Endothelial cell of umbilical vein (primary cell): ENCODE data around the gene CCNH. TPM values are rescaled to one million over a fixed set of nuclear protein-coding genes. Genes with fewer than 3 reads are reported as not detected.

Experiments
- BruUV-seq: library from RNA; stranded (reverse); fragments of 400-500 nt; replicated peaks from 2 replicates; lab custom pipeline; 2021; lab: Mats Ljungman, UMichigan
- CTCF ChIA-PET: fragments of 300-600, 350-600 bp; sonication (Branson Sonifier 250); formaldehyde crosslinking; loops from one replicate; lab custom pipeline; 2021; ENCODE audit warnings: antibody characterized with exemption, inconsistent platforms; lab: Charles Lee
- POLR2A ChIA-PET: fragments of 300-600, 350-600 bp; sonication (Branson Sonifier 250); formaldehyde crosslinking; loops from one replicate; lab custom pipeline; 2021; ENCODE audit warnings: antibody characterized with exemption, inconsistent platforms; lab: Charles Lee
- DNase-seq: peaks from one replicate; pipeline ENCODE4 v3.0.0-alpha.2; 2011; ENCODE audit warnings: low read depth, low spot score
- FAIRE-seq: peaks from 2 replicates; lab custom pipeline; 2011; peaks lifted over from hg19 to GRCh38; lab: Jason Lieb, UNC
- H2AFZ ChIP-seq: 2 replicates; pipeline ENCODE4 v1.6.0; 2012; ENCODE audit warnings: low read depth, low read length, control low read depth, inconsistent platforms
- H3K27ac ChIP-seq: 2 replicates; pipeline ENCODE4 v1.5.1; 2011; ENCODE audit warnings: low read depth, mild to moderate bottlenecking, control low read depth, low read length, moderate library complexity; ENCODE audit not compliant: insufficient read depth
- H3K27me3 ChIP-seq, 2 experiments: 2 replicates each; pipeline versions ENCODE4 v1.6.0 to v1.6.1; 2011; ENCODE audit warnings: low read length in 2 of 2, mixed read lengths in 1 of 2; ENCODE audit not compliant: control insufficient read depth in 2 of 2, insufficient read depth in 2 of 2
- H3K36me3 ChIP-seq, 2 experiments: 2 replicates in 1 of 2; 3 replicates in 1 of 2; pipeline ENCODE4 v1.5.1; 2011; ENCODE audit warnings: low read length in 2 of 2, mild to moderate bottlenecking in 1 of 2, moderate library complexity in 1 of 2; ENCODE audit not compliant: control insufficient read depth in 2 of 2, insufficient read depth in 2 of 2; ENCODE audit errors: extremely low read depth in 1 of 2
- H3K4me1 ChIP-seq: 3 replicates; pipeline ENCODE4 v1.5.1; 2011; ENCODE audit warnings: mild to moderate bottlenecking, low read length; ENCODE audit not compliant: control insufficient read depth, insufficient read depth; ENCODE audit errors: extremely low read depth
- H3K4me2 ChIP-seq: 2 replicates; pipeline ENCODE4 v1.6.1; 2011; ENCODE audit warnings: low read length, control low read depth, mixed read lengths; ENCODE audit not compliant: insufficient read depth
- H3K4me3 ChIP-seq, 3 experiments: fragments of 200-600 bp in 1 of 3; sonication (generic), shearing (Covaris generic) in 1 of 3; replicated peaks in 1 of 3; 2 replicates each; pipeline ENCODE4 v1.5.1; 2011 to 2016; ENCODE audit warnings: control low read depth in 3 of 3, low read length in 3 of 3, mild to moderate bottlenecking in 2 of 3, inconsistent platforms in 1 of 3, low read depth in 1 of 3, moderate library complexity in 1 of 3; ENCODE audit not compliant: insufficient read depth in 1 of 3
- H3K79me2 ChIP-seq: 2 replicates; pipeline ENCODE4 v1.6.0; 2012; ENCODE audit warnings: low read length, inconsistent platforms; ENCODE audit not compliant: control insufficient read depth, insufficient read depth
- H3K9ac ChIP-seq: replicated peaks from 2 replicates; pipeline ENCODE3; 2011; ENCODE audit warnings: low read length, control low read depth; ENCODE audit not compliant: insufficient read depth; ENCODE audit errors: extremely low read depth
- H3K9me1 ChIP-seq: replicated peaks from 3 replicates; pipeline ENCODE4 v1.6.0; 2011; ENCODE audit warnings: mild to moderate bottlenecking, low read length; ENCODE audit not compliant: control insufficient read depth, insufficient read depth; ENCODE audit errors: extremely low read depth
- H3K9me3 ChIP-seq: replicated peaks from 2 replicates; pipeline ENCODE4 v1.5.1; 2012; ENCODE audit warnings: low read length, inconsistent platforms; ENCODE audit not compliant: control insufficient read depth, insufficient read depth
- H4K20me1 ChIP-seq: replicated peaks from 2 replicates; pipeline ENCODE3; 2011; ENCODE audit warnings: mild to moderate bottlenecking, low read length; ENCODE audit not compliant: control insufficient read depth, insufficient read depth; ENCODE audit errors: extremely low read depth
- CTCF ChIP-seq, 2 donors: IDR thresholded peaks; 1 replicate in 1 of 2; 2 replicates in 1 of 2; pipeline ENCODE4 v1.5.1; 2011; ENCODE audit warnings: low read length in 2 of 2, mild to moderate bottlenecking in 2 of 2, moderate library complexity in 2 of 2, control low read depth in 1 of 2, inconsistent platforms in 1 of 2, low read depth in 1 of 2; ENCODE audit not compliant: insufficient read depth in 1 of 2; ENCODE audit errors: extremely low read depth in 1 of 2
- EZH2 ChIP-seq: IDR thresholded peaks from 2 replicates; pipeline ENCODE4 v1.6.1; 2012; ENCODE audit warnings: borderline replicate concordance, low read depth, mild to moderate bottlenecking, moderate library complexity, low read length, inconsistent platforms; ENCODE audit not compliant: severe bottlenecking
- FOS ChIP-seq: IDR thresholded peaks from 2 replicates; pipeline ENCODE4 v1.6.1; 2011; ENCODE audit warnings: mild to moderate bottlenecking, low read length, moderate library complexity, borderline replicate concordance; ENCODE audit not compliant: insufficient read depth
- GATA2 ChIP-seq: IDR thresholded peaks from 2 replicates; pipeline ENCODE4 v1.7.0; 2011; ENCODE audit warnings: low read depth, mild to moderate bottlenecking, moderate library complexity, mixed read lengths, low read length; ENCODE audit not compliant: insufficient read length, insufficient read depth
- JUN ChIP-seq: IDR thresholded peaks from 2 replicates; pipeline ENCODE4 v1.6.1; 2011; ENCODE audit warnings: borderline replicate concordance, low read depth; ENCODE audit not compliant: insufficient read length, insufficient read depth
- MYC ChIP-seq: IDR thresholded peaks from one replicate; pipeline ENCODE4 v1.6.1; 2011; ENCODE audit warnings: mild to moderate bottlenecking, low read depth, low read length
- POLR2A ChIP-seq: IDR thresholded peaks from 2 replicates; pipeline ENCODE4 v1.6.1; 2012; ENCODE audit warnings: low read depth, mild to moderate bottlenecking, control low read depth, low read length
- POLR2AphosphoS5 ChIP-seq: IDR thresholded peaks from 2 replicates; pipeline ENCODE4 v1.6.1; 2012; ENCODE audit warnings: low read depth, mild to moderate bottlenecking, control low read depth, low read length, moderate library complexity; ENCODE audit not compliant: insufficient read depth
- dilution Hi-C: fragments of 300-500 bp; cut with MboI; formaldehyde crosslinking; loops from one replicate; pipeline ENCODE4 v1.15.0; 2019; ENCODE audit warnings: low sequenced_read_pairs; ENCODE audit not compliant: extremely low pct_ligation_motif_present
- intact Hi-C: fragments of 100-400 bp; cut with micrococcal nuclease; formaldehyde crosslinking; loops from one replicate; pipeline ENCODE4 v1.10.0; 2022
- polyA plus RNA-seq, 4 experiments: library from polyadenylated mRNA; depleted of rRNA in 3 of 4; stranded (reverse) in 3 of 4; unstranded in 1 of 4; fragments of >200 nt; gene quantifications; 2 replicates each; pipeline versions ENCODE4 v1.2.1 to v1.2.3, GENCODE V29; 2011 to 2012; ENCODE audit warnings: missing spikeins in 1 of 4
- total RNA-seq: library from RNA; stranded (reverse); gene quantifications from 2 replicates; pipeline ENCODE4 v1.2.3, GENCODE V29; 2021
- TF ChIP-seq, protein P1 (sequence below): IDR thresholded peaks from 2 replicates; pipeline ENCODE4 v1.6.1; 2011; ENCODE audit not compliant: insufficient read depth, insufficient read length

CCNH gene
- total and polyA plus RNA-seq, 2 donors (not counting 3 experiments of a cell fraction or from before 2014, with no cell fraction given), result 47.9 to 50.6 TPM

DNA sequence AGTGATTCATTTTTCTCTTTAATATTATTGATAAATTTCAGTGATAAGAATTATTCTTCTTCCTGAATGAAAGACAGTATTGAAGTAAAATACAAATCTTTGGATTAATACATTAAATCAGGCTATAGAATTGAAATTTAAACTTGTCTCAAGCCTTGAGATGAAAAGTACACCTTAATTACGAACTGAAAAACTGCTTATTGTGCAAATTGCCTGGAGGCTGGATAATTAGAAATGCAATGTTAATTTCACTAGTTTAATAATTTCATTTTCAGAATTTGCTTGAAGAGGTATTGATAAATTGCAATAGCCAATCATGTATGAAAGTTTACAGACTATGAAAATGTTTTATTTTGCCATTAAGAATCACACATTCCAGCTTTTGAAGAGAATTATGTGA lies 11.0 kb upstream of the CCNH start:
- Histone ChIP-seq H3K36me3 (no peaks in the 10 kb centered on the region), H3K79me2 (no peaks in the 10 kb centered on the region), H3K9me3 (no peaks in the 10 kb centered on the region), H4K20me1 (no peaks in the 10 kb centered on the region), H3K27me3 (no peaks in the 10 kb centered on the region), H3K9me1 (no peaks in the 10 kb centered on the region), H3K27ac (no peak overlapping the region), H3K4me3 (no peak overlapping the region), H2AFZ (no peak overlapping the region), H3K4me2 (no peak overlapping the region), H3K4me1 (no peaks in the 10 kb centered on the region), H3K9ac (no peak overlapping the region)
- intact Hi-C loops, result no loop called here
- ChIA-PET CTCF (interaction anchor here (1.0 to 1.1 kb wide), 2 partner anchors 1267 to 1301 kb away, joined by 4 read pairs; no protein-coding TSS in a partner anchor), POLR2A (no interaction called here)
- dilution Hi-C loops, result no loop called here
- no peak for FAIRE-seq
- DNase-seq, result no peak
- TF ChIP-seq CTCF (IDR thresholded peaks at IDR 0.05; ENCODE audit: extremely low read depth in 1 of 2, insufficient read depth in 1 of 2, low read depth in 1 of 2, low read length in 2 of 2) (no peak), JUN (no peak), EZH2 (no peak), MYC (no peak), FOS (no peak), POLR2AphosphoS5 (no peak), POLR2A (no peak), GATA2 (no peak)
- TF ChIP-seq, protein P1, sequence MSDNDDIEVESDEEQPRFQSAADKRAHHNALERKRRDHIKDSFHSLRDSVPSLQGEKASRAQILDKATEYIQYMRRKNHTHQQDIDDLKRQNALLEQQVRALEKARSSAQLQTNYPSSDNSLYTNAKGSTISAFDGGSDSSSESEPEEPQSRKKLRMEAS, result no peak
- no TSS peak for BruUV-seq
